K562 (cell line): Measurements from ENCODE around the gene AGFG2. TPM values are rescaled to one million over a fixed set of nuclear protein-coding genes. Genes with fewer than 3 reads are reported as not detected.

ENCODE experiments used
- BDP1 ChIP-seq: IDR thresholded peaks from 3 replicates; pipeline ENCODE4 v1.6.1; 2011; ENCODE audit not compliant: insufficient read length, insufficient read depth
- ELF2 ChIP-seq: fragments of 250-450 bp; sonication (Bioruptor Pico); IDR thresholded peaks from 2 replicates; pipeline ENCODE4 v1.5.0; 2021; ENCODE audit warnings: mild to moderate bottlenecking
- FOXP1 ChIP-seq: sonication (generic); formaldehyde crosslinking; IDR thresholded peaks from 2 replicates; pipeline ENCODE4 v1.8.0; 2022; ENCODE audit warnings: mild to moderate bottlenecking, missing genetic modification reagents
- HEY1 ChIP-seq: fragments of 250-450 bp; sonication (Bioruptor Pico); IDR thresholded peaks from 2 replicates; pipeline ENCODE4 v1.5.0; 2020; ENCODE audit warnings: mild to moderate bottlenecking, moderate library complexity, borderline replicate concordance
- MAFG ChIP-seq: fragments of 450-650 bp; conservative IDR thresholded peaks from 2 replicates; pipeline ENCODE4 v1.6.1; 2016; ENCODE audit warnings: missing genetic modification characterization, missing compliant biosample characterization
- MAFK ChIP-seq: IDR thresholded peaks from 2 replicates; pipeline ENCODE4 v1.6.1; 2011; ENCODE audit warnings: low read length, improper control_type of control experiment
- MCM5 ChIP-seq: fragments of 450-650 bp; IDR thresholded peaks from 2 replicates; pipeline ENCODE4 v1.6.1; 2016; ENCODE audit warnings: low read depth
- MTA3 ChIP-seq: fragments of 450-650 bp; formaldehyde crosslinking; IDR thresholded peaks from 2 replicates; pipeline ENCODE4 v1.6.1; 2017; ENCODE audit warnings: mild to moderate bottlenecking, borderline replicate concordance
- NCOA2 ChIP-seq, 2 experiments: fragments of 450-650 bp; IDR thresholded peaks; 2 replicates each; pipeline ENCODE4 v1.6.1; 2018; ENCODE audit warnings: mild to moderate bottlenecking in 2 of 2, moderate library complexity in 1 of 2; ENCODE audit not compliant: partially characterized antibody in 2 of 2
- RFX5 ChIP-seq: IDR thresholded peaks from 2 replicates; pipeline ENCODE4 v1.6.1; 2011; ENCODE audit warnings: low read depth, mild to moderate bottlenecking, improper control_type of control experiment, low read length
- RNF2 ChIP-seq: sonication (generic); IDR thresholded peaks from 2 replicates; pipeline ENCODE4 v1.6.1; 2016
- SREBF2 ChIP-seq: sonication (generic); formaldehyde crosslinking; IDR thresholded peaks from 2 replicates; pipeline ENCODE4 v1.4.0; 2020; ENCODE audit warnings: mild to moderate bottlenecking, missing genetic modification reagents
- SRSF1 ChIP-seq: fragments of 200-400 bp; formaldehyde crosslinking; IDR thresholded peaks from 2 replicates; pipeline ENCODE4 v1.6.1; 2017; ENCODE audit warnings: mild to moderate bottlenecking, low read depth, low read length, moderate library complexity
- TAF15 ChIP-seq: fragments of 200-400 bp; formaldehyde crosslinking; IDR thresholded peaks from 2 replicates; pipeline ENCODE4 v1.6.1; 2017; ENCODE audit warnings: mild to moderate bottlenecking, low read depth, low read length, moderate library complexity
- TGIF2 ChIP-seq: sonication (generic); formaldehyde crosslinking; IDR thresholded peaks from 2 replicates; pipeline ENCODE4 v1.8.1; 2022; ENCODE audit warnings: mild to moderate bottlenecking, missing genetic modification reagents, moderate library complexity
- ZC3H8 ChIP-seq: fragments of 450-650 bp; IDR thresholded peaks from 2 replicates; pipeline ENCODE4 v1.6.1; 2017
- ZFP36 ChIP-seq: fragments of 150-350 bp; IDR thresholded peaks from 2 replicates; pipeline ENCODE4 v1.6.1; 2018; ENCODE audit warnings: low read length, low read depth; ENCODE audit not compliant: partially characterized antibody
- ZNF584 ChIP-seq: fragments of 200-800 bp; sonication (Bioruptor generic); IDR thresholded peaks from 2 replicates; pipeline ENCODE4 v1.6.1; 2016; ENCODE audit warnings: low read depth, mild to moderate bottlenecking, missing genetic modification characterization, missing compliant biosample characterization
- ZNF766 ChIP-seq: fragments of 200-800 bp; sonication (Bioruptor generic); conservative IDR thresholded peaks from 2 replicates; pipeline ENCODE4 v1.6.1; 2016; ENCODE audit warnings: missing genetic modification characterization, missing compliant biosample characterization
- polyA plus RNA-seq, 8 experiments: library from polyadenylated mRNA; depleted of rRNA in 4 of 8; stranded (reverse) in 5 of 8; unstranded in 3 of 8; fragments of >200 nt; fragmentation: Nextera tagmentation in 2 of 8; fragmentation: Illumina TruSeq in 1 of 8; extraction: Ambion mirVana in 2 of 8; extraction: Trizol in 1 of 8; gene quantifications; 2 replicates each; pipeline versions ENCODE4 v1.2.1 to v1.2.3, GENCODE V29; 2011 to 2014; ENCODE audit warnings: inconsistent platforms in 1 of 8, missing spikeins in 1 of 8
- total RNA-seq, 7 experiments: library from RNA; depleted of rRNA in 6 of 7; stranded (reverse); fragments of >200 nt in 6 of 7; fragmentation: Illumina TruSeq in 2 of 7; extraction: Trizol in 2 of 7; gene quantifications; 2 replicates each; pipeline versions ENCODE4 v1.2.1 to v1.2.3, GENCODE V29; 2011 to 2021; ENCODE audit warnings: low replicate concordance in 1 of 7
- TF ChIP-seq, protein P1 (sequence below): fragments of 450-650 bp; IDR thresholded peaks from 2 replicates; pipeline ENCODE4 v1.6.1; 2017; ENCODE audit warnings: antibody characterized with exemption
- TF ChIP-seq, protein P2 (sequence below): fragments of 450-650 bp; conservative IDR thresholded peaks from 2 replicates; pipeline ENCODE4 v1.6.1; 2016; ENCODE audit warnings: missing genetic modification characterization, low read depth, mild to moderate bottlenecking, control low read depth, missing compliant biosample characterization
- TF ChIP-seq, protein P3 (sequence below), 2 experiments: fragments of 200-800 bp in 1 of 2; sonication (Bioruptor generic) in 1 of 2; sonication (generic) in 1 of 2; formaldehyde crosslinking in 1 of 2; IDR thresholded peaks in 1 of 2; conservative IDR thresholded peaks in 1 of 2; 2 replicates each; pipeline versions ENCODE4 v1.5.0 to v1.6.1; 2016 to 2020; ENCODE audit warnings: missing compliant biosample characterization in 1 of 2, missing genetic modification characterization in 1 of 2, missing genetic modification reagents in 1 of 2
- TF ChIP-seq, protein P4 (sequence below), 3 experiments: fragments of 200-800 bp in 1 of 3; sonication (Bioruptor generic) in 1 of 3; sonication (generic) in 1 of 3; formaldehyde crosslinking in 1 of 3; IDR thresholded peaks; 2 replicates each; pipeline versions ENCODE4 v1.6.1 to v1.8.0; 2016 to 2022; ENCODE audit warnings: mild to moderate bottlenecking in 2 of 3, missing compliant biosample characterization in 2 of 3, missing genetic modification characterization in 2 of 3, missing genetic modification reagents in 1 of 3

AGFG2 gene
- total and polyA plus RNA-seq, 9 of the 15 experiments (the other 6 are each of a cell fraction or from before 2014, with no cell fraction given), result 0.31 to 23.1 (median 6.5) TPM

DNA sequence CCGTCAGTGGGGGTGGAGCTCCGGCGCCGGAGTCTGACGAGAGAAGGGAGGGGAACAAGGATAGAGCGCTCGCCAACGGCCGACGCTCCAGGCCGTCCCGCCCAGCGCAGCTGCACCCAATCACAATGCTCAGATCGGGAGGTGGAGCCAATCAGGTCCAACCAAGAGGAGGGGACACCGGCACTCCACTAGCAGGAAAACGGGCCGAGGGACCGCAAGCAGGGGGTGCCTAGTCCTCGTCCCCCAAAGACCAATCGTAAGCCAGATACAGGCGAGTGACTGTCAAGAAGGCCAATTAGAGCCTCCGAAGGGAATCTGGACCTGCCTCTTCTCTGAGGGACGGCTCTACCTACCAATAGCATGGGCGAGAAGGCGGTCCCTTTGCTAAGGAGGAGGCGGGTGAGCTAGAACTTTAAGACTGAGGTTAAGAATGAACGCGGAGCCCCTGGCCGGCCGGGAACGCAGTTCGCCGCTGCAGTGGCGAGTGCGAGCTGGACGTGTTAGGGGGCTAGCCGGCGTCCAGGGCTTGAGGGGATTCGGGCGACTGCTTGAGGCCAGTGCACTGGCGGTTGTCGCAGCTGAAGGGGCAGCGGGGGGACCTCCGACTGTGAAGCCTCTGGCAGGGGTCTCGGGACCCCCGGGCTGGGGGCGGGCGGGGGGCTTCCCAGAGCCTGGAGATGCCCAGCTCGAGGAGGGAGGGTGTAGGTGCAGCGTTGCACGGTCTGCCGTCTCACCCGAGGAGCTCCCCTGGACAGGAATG is 47.4 kb downstream of the AGFG2 start, which contains the start of gene FBXO24 (continued):
- TF ChIP-seq, protein P1, sequence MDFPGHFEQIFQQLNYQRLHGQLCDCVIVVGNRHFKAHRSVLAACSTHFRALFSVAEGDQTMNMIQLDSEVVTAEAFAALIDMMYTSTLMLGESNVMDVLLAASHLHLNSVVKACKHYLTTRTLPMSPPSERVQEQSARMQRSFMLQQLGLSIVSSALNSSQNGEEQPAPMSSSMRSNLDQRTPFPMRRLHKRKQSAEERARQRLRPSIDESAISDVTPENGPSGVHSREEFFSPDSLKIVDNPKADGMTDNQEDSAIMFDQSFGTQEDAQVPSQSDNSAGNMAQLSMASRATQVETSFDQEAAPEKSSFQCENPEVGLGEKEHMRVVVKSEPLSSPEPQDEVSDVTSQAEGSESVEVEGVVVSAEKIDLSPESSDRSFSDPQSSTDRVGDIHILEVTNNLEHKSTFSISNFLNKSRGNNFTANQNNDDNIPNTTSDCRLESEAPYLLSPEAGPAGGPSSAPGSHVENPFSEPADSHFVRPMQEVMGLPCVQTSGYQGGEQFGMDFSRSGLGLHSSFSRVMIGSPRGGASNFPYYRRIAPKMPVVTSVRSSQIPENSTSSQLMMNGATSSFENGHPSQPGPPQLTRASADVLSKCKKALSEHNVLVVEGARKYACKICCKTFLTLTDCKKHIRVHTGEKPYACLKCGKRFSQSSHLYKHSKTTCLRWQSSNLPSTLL, result no peak
- TF ChIP-seq RFX5, result peak; percentile 55; the same call in 1 of the 2 replicates
- TF ChIP-seq, protein P2, sequence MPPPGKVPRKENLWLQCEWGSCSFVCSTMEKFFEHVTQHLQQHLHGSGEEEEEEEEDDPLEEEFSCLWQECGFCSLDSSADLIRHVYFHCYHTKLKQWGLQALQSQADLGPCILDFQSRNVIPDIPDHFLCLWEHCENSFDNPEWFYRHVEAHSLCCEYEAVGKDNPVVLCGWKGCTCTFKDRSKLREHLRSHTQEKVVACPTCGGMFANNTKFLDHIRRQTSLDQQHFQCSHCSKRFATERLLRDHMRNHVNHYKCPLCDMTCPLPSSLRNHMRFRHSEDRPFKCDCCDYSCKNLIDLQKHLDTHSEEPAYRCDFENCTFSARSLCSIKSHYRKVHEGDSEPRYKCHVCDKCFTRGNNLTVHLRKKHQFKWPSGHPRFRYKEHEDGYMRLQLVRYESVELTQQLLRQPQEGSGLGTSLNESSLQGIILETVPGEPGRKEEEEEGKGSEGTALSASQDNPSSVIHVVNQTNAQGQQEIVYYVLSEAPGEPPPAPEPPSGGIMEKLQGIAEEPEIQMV (tag), result no peak
- TF ChIP-seq MTA3, result peak; percentile 97; the same call in 1 of the 2 replicates
- no peak for TF ChIP-seq ZNF766 (CRISPR knock-in tag)
- no peak for TF ChIP-seq SRSF1
- no peak for TF ChIP-seq HEY1
- TF ChIP-seq, protein P3, sequence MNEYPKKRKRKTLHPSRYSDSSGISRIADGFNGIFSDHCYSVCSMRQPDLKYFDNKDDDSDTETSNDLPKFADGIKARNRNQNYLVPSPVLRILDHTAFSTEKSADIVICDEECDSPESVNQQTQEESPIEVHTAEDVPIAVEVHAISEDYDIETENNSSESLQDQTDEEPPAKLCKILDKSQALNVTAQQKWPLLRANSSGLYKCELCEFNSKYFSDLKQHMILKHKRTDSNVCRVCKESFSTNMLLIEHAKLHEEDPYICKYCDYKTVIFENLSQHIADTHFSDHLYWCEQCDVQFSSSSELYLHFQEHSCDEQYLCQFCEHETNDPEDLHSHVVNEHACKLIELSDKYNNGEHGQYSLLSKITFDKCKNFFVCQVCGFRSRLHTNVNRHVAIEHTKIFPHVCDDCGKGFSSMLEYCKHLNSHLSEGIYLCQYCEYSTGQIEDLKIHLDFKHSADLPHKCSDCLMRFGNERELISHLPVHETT (CRISPR knock-in tag; conservative IDR thresholded peaks at IDR 0.05 in 1 of 2, IDR thresholded peaks at IDR 0.05 in 1 of 2), result peak in 1 of 2 experiments; percentile 32; a peak in 2 of 4 replicates
- no peak for TF ChIP-seq MAFG (tag)
- TF ChIP-seq BDP1, result no peak
- TF ChIP-seq MAFK, result no peak
- TF ChIP-seq TAF15, result no peak
- TF ChIP-seq SREBF2 (CRISPR knock-in tag), result no peak
- no peak for TF ChIP-seq ZFP36
- TF ChIP-seq TGIF2 (CRISPR knock-in tag), result no peak
- no peak for TF ChIP-seq ZNF584 (CRISPR knock-in tag)
- TF ChIP-seq, protein P4, sequence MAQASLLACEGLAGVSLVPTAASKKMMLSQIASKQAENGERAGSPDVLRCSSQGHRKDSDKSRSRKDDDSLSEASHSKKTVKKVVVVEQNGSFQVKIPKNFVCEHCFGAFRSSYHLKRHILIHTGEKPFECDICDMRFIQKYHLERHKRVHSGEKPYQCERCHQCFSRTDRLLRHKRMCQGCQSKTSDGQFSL (CRISPR knock-in tag; IDR thresholded peaks at IDR 0.05), result no peak
- TF ChIP-seq, protein P4 (tag; IDR thresholded peaks at IDR 0.05), result no peak
- TF ChIP-seq FOXP1 (CRISPR knock-in tag), result no peak
- TF ChIP-seq MCM5, result no peak
- TF ChIP-seq ELF2 (CRISPR knock-in tag), result no peak
- TF ChIP-seq NCOA2 (IDR thresholded peaks at IDR 0.05; ENCODE audit: partially characterized antibody in 2 of 2), result no peak
- peak; percentile 54; the same call in 1 of the 2 replicates for TF ChIP-seq RNF2
- no peak for TF ChIP-seq ZC3H8
